Activated T-helper 2 cell treated with anti-CD3 and anti-CD28 coated beads, Interferon-gamma antibody, Interleukin-2, Interleukin-4, amounts not matched to agents 10 μg/mL and 5 μg/mL and 100 μg/mL, durations not matched to agents 14 hours and 24 hours and 36 hours (primary cell): ENCODE results near the gene KRT32. TPM values are rescaled to one million over a fixed set of nuclear protein-coding genes. Genes with fewer than 3 reads are reported as not detected.

ENCODE experiments used
- DNase-seq: peaks from one replicate; pipeline ENCODE4 v3.0.0; 2021; ENCODE audit warnings: low spot score
- H3K27ac Mint-ChIP-seq: one replicate; pipeline ENCODE4 v1.8.0; 2021; ENCODE audit warnings: mixed read lengths
- H3K27me3 Mint-ChIP-seq: one replicate; pipeline ENCODE4 v1.8.0; 2021; ENCODE audit warnings: low read depth, mixed read lengths
- H3K36me3 Mint-ChIP-seq: one replicate; pipeline ENCODE4 v1.8.0; 2021; ENCODE audit warnings: low read depth, mixed read lengths
- H3K4me1 Mint-ChIP-seq: one replicate; pipeline ENCODE4 v1.8.0; 2021; ENCODE audit warnings: low read depth, mixed read lengths
- H3K4me3 Mint-ChIP-seq: one replicate; pipeline ENCODE4 v1.8.0; 2021; ENCODE audit warnings: low read depth, mild to moderate bottlenecking, moderate library complexity, mixed read lengths
- H3K9me3 Mint-ChIP-seq: one replicate; pipeline ENCODE4 v1.8.0; 2021; ENCODE audit warnings: mixed read lengths
- intact Hi-C: fragments of 100-400 bp; cut with micrococcal nuclease; formaldehyde crosslinking; loops from one replicate; pipeline ENCODE4 v1.15.1; 2023
- total RNA-seq: library from RNA; stranded (reverse); gene quantifications from 2 replicates; pipeline ENCODE4 v1.2.3, GENCODE V29; 2022

The KRT32 gene
- total RNA-seq, 1 donor from 2014 or later = not detected

GRCh38 chr17:41474863-41475262 lies 7.7 kb upstream of the KRT32 start:
- Mint-ChIP-seq H3K36me3 (no peaks in the 10 kb centered on the region), H3K9me3 (no peaks in the 10 kb centered on the region), H3K4me1 (no peaks in the 10 kb centered on the region), H3K27ac (no peak overlapping the region), H3K27me3 (no peaks in the 10 kb centered on the region), H3K4me3 (no peak overlapping the region)
- DNase-seq = no peak
- intact Hi-C loops = no loop called here

GRCh38 chr17:41468346-41468745 lies 1.2 kb upstream of the KRT32 start:
- no peaks in the 10 kb centered on the region for H3K9me3 Mint-ChIP-seq
- peaks cover 1% of the 10 kb centered on the region for H3K27me3 Mint-ChIP-seq
- no peak overlapping the region for H3K27ac Mint-ChIP-seq
- H3K36me3 Mint-ChIP-seq = no peaks in the 10 kb centered on the region
- intact Hi-C loops = no loop called here
- H3K4me3 Mint-ChIP-seq = no peak overlapping the region
- no peak for DNase-seq
- H3K4me1 Mint-ChIP-seq = no peaks in the 10 kb centered on the region

- intact Hi-C loops = no loop called here
- H3K9me3 Mint-ChIP-seq = no peaks in the 10 kb centered on the region
- H3K4me1 Mint-ChIP-seq = no peaks in the 10 kb centered on the region
- peaks cover 1% of the 10 kb centered on the region for H3K27me3 Mint-ChIP-seq
- no peak overlapping the region for H3K4me3 Mint-ChIP-seq
- H3K27ac Mint-ChIP-seq = no peak overlapping the region
- no peak for DNase-seq
- no peaks in the 10 kb centered on the region for H3K36me3 Mint-ChIP-seq
These were observed 375 bp upstream of the KRT32 start for GRCh38 chr17:41467561-41467960.

GRCh38 chr17:41464682-41465081 lies 2.5 kb downstream of the KRT32 start:
- H3K27ac Mint-ChIP-seq = no peak overlapping the region
- H3K4me1 Mint-ChIP-seq = no peaks in the 10 kb centered on the region
- no peaks in the 10 kb centered on the region for H3K36me3 Mint-ChIP-seq
- H3K9me3 Mint-ChIP-seq = no peaks in the 10 kb centered on the region
- H3K4me3 Mint-ChIP-seq = no peak overlapping the region
- peaks cover 4% of the 10 kb centered on the region for H3K27me3 Mint-ChIP-seq
- no peak for DNase-seq
- intact Hi-C loops = no loop called here

DNA sequence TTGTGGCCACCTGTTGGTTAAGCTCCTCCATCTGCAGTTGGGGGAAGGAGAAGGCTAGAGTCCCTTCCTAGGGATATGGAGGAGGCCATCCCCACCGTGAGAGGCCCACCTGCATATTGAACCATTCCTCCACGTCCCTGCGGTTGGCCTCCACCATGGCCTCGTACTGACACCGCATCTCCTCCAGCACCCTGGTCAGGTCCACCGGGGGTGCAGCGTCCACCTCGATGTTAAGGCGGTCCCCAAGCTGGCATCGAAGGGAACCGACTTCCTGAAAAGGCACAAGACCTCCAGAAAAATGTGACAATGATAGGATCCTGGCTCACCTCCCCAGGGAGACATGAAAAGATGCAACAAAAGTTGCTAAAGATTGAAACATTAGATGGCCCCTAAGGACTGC lies 3.0 kb downstream of the KRT32 start:
- peaks cover 2% of the 10 kb centered on the region for H3K27me3 Mint-ChIP-seq
- H3K4me1 Mint-ChIP-seq = no peaks in the 10 kb centered on the region
- no peaks in the 10 kb centered on the region for H3K36me3 Mint-ChIP-seq
- no peaks in the 10 kb centered on the region for H3K9me3 Mint-ChIP-seq
- no peak overlapping the region for H3K4me3 Mint-ChIP-seq
- intact Hi-C loops = no loop called here
- H3K27ac Mint-ChIP-seq = no peak overlapping the region
- DNase-seq = no peak

GRCh38 chr17:41463746-41464145 lies 3.4 kb downstream of the KRT32 start:
- H3K4me3 Mint-ChIP-seq = no peak overlapping the region
- intact Hi-C loops = no loop called here
- H3K36me3 Mint-ChIP-seq = no peaks in the 10 kb centered on the region
- no peaks in the 10 kb centered on the region for H3K9me3 Mint-ChIP-seq
- DNase-seq = no peak
- H3K27ac Mint-ChIP-seq = no peak overlapping the region
- no peaks in the 10 kb centered on the region for H3K4me1 Mint-ChIP-seq
- H3K27me3 Mint-ChIP-seq = peaks cover 2% of the 10 kb centered on the region

DNA sequence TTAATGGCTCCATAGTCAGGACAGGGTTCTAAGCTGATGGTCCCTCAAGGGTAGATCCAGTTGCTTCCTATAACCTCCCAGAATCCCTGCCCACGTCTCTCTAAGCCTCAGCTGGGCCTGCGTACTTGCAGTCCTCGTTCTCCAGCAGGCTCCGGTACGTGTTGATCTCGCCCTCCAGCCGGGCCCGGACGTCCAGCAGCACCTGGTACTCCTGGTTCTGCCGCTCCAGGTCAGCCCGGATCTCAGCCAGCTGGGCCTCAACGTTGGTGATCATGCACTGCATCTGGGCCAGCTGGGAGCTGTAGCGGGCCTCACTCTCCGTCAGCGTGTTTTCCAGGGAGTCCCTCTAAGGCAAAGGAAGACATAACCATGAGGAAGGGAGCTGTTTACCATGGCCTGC lies 4.5 kb downstream of the KRT32 start:
- DNase-seq = no peak
- Mint-ChIP-seq H3K4me3 (no peak overlapping the region), H3K4me1 (no peaks in the 10 kb centered on the region), H3K9me3 (no peaks in the 10 kb centered on the region), H3K36me3 (no peaks in the 10 kb centered on the region), H3K27ac (no peak overlapping the region), H3K27me3 (peaks cover 2% of the 10 kb centered on the region)
- intact Hi-C loops = no loop called here

- intact Hi-C loops = no loop called here
- Mint-ChIP-seq H3K27me3 (peaks cover 10% of the 10 kb centered on the region), H3K36me3 (no peaks in the 10 kb centered on the region), H3K27ac (no peak overlapping the region), H3K4me1 (no peaks in the 10 kb centered on the region), H3K9me3 (no peaks in the 10 kb centered on the region), H3K4me3 (no peak overlapping the region)
- DNase-seq = no peak
These were observed 9.5 kb downstream of the KRT32 start for GRCh38 chr17:41457676-41458075.

- Mint-ChIP-seq H3K4me1 (no peaks in the 10 kb centered on the region), H3K4me3 (no peak overlapping the region), H3K27me3 (peaks cover 10% of the 10 kb centered on the region), H3K9me3 (no peaks in the 10 kb centered on the region), H3K36me3 (no peaks in the 10 kb centered on the region), H3K27ac (no peak overlapping the region)
- no peak for DNase-seq
- intact Hi-C loops = no loop called here
These were observed 11.0 kb downstream of the KRT32 start for GRCh38 chr17:41456204-41456603.

GRCh38 chr17:41455236-41455635 lies 11.9 kb downstream of the KRT32 start:
- Mint-ChIP-seq H3K27me3 (peaks cover 12% of the 10 kb centered on the region), H3K9me3 (no peaks in the 10 kb centered on the region), H3K4me3 (no peak overlapping the region), H3K4me1 (no peaks in the 10 kb centered on the region), H3K27ac (no peak overlapping the region), H3K36me3 (no peaks in the 10 kb centered on the region)
- no peak for DNase-seq
- intact Hi-C loops = no loop called here

DNA sequence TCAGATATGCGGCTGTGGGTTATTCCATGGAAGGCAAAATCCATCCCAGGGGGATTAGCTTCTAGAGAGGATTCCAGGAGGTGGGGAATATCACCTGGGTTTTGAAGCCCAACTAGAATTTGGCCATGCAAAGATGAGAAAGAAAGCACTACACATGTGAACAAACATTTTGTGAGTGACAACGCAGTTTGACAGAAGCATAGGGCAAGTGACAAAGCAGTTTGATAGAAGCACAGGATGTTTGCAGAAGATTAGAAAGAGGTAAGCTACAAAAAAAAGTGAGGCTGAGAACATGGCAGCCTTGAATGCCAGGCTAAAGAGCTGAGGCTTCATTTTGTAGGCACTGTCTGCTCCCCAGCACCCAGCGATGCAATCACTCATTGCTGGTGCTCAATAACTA lies 14.1 kb downstream of the KRT32 start:
- Mint-ChIP-seq H3K4me3 (no peak overlapping the region), H3K27ac (no peak overlapping the region)

DNA sequence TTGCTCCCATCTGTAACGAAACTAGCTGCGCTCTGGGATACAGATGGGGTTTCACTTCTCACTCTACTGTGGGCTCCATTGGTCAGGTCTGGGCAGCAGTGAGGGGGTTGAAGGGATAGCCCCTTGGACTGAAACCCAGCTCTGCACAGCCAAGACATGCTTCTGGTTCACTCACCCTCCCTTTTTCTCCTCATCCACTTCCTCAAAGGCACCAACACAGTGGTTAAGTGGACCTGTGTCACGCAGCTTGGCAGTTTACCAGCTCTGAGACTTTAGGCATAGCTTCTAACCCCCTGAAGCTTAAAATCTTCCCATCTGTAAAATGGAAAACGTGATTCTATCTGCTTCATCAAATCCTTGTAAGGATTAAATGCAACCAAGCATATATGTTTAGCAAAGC lies 14.9 kb downstream of the KRT32 start:
- Mint-ChIP-seq H3K4me3 (no peak overlapping the region), H3K27me3 (peaks cover 16% of the 10 kb centered on the region), H3K4me1 (no peaks in the 10 kb centered on the region), H3K27ac (no peak overlapping the region), H3K36me3 (no peaks in the 10 kb centered on the region), H3K9me3 (no peaks in the 10 kb centered on the region)
- no peak for DNase-seq
- intact Hi-C loops = no loop called here

More for the DNA sequence above, 14.1 kb downstream of the KRT32 start:
- DNase-seq = no peak
- H3K27me3 Mint-ChIP-seq = peaks cover 16% of the 10 kb centered on the region
- intact Hi-C loops = no loop called here
- no peaks in the 10 kb centered on the region for H3K4me1 Mint-ChIP-seq
- no peaks in the 10 kb centered on the region for H3K36me3 Mint-ChIP-seq
- no peaks in the 10 kb centered on the region for H3K9me3 Mint-ChIP-seq

GRCh38 chr17:41451154-41451728 lies 15.9 kb downstream of the KRT32 start:
- intact Hi-C loops = no loop called here
- Mint-ChIP-seq H3K9me3 (no peaks in the 10 kb centered on the region), H3K27ac (no peak overlapping the region), H3K4me1 (no peaks in the 10 kb centered on the region), H3K36me3 (no peaks in the 10 kb centered on the region), H3K27me3 (peaks cover 16% of the 10 kb centered on the region), H3K4me3 (no peak overlapping the region)
- DNase-seq = no peak

DNA sequence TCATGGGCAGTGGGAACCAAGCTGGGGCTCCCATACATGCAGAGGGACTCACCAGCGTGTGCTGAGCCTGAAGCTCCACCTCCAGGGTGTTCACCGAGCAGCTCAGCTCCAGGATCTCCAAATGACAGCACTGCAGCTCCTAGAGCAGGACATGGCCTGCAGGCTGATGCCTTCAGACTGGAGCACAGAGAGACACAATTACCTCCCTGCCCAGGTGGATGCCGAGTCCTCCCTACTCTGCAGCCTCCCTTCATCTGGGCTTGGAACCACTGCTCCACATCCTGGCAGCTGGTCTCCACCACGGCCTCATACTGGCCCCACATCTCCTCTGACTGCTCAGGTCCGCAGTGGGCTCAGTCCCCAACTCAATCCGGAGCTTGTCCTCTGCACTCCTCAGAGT lies 18.2 kb downstream of the KRT32 start:
- Mint-ChIP-seq H3K4me3 (no peak overlapping the region), H3K9me3 (no peaks in the 10 kb centered on the region), H3K4me1 (no peaks in the 10 kb centered on the region), H3K27ac (no peak overlapping the region), H3K27me3 (peaks cover 13% of the 10 kb centered on the region), H3K36me3 (no peaks in the 10 kb centered on the region)
- intact Hi-C loops = no loop called here
- DNase-seq = no peak
